CD4-positive, alpha-beta T cell treated with Interleukin-2 at 100 ng/mL for 4 hours (primary cell): ENCODE data around the gene LRRC47.
A peak's percentile ranks its signal among the peaks of the same experiment; 100 is the strongest.

Experiments used
- DNase-seq: peaks from one replicate; pipeline ENCODE4 v3.0.0-alpha.2; 2020; ENCODE audit warnings: low spot score

Gene LRRC47

GRCh38 chr1:3796215-3797061, at the start of gene LRRC47:
Gene LRRC47, minus strand, starts transcription at chr1:3796498. Its CDS starts 22 bp downstream, at chr1:3796476.
- DNase-seq, result peak; percentile 95

- no peak for DNase-seq
Observed at GRCh38 chr1:3842912-3843311, 46.6 kb upstream of the LRRC47 start.

GRCh38 chr1:3841491-3841890, 45.2 kb upstream of the LRRC47 start:
- no peak for DNase-seq

GRCh38 chr1:3838788-3839187, 42.5 kb upstream of the LRRC47 start:
- no peak for DNase-seq

GRCh38 chr1:3837685-3838084, 41.4 kb upstream of the LRRC47 start:
- no peak for DNase-seq

- DNase-seq, result no peak
Observed at GRCh38 chr1:3837200-3837599, 40.9 kb upstream of the LRRC47 start.

- no peak for DNase-seq
Observed at GRCh38 chr1:3836421-3836820, 40.1 kb upstream of the LRRC47 start.

GRCh38 chr1:3834701-3835100, 38.4 kb upstream of the LRRC47 start:
- no peak for DNase-seq

GRCh38 chr1:3831689-3832088, 35.4 kb upstream of the LRRC47 start:
- DNase-seq, result no peak

GRCh38 chr1:3828391-3828790, 32.1 kb upstream of the LRRC47 start:
- no peak for DNase-seq

- DNase-seq, result no peak
Observed at GRCh38 chr1:3827813-3828307, 31.6 kb upstream of the LRRC47 start.

- no peak for DNase-seq
Observed at GRCh38 chr1:3825356-3825755, 29.1 kb upstream of the LRRC47 start.

- no peak for DNase-seq
Observed at GRCh38 chr1:3824650-3825049, 28.4 kb upstream of the LRRC47 start.

GRCh38 chr1:3822421-3822820, 26.1 kb upstream of the LRRC47 start:
- no peak for DNase-seq

- no peak for DNase-seq
Observed at GRCh38 chr1:3821908-3822307, 25.6 kb upstream of the LRRC47 start.

GRCh38 chr1:3821447-3821846, 25.1 kb upstream of the LRRC47 start:
- no peak for DNase-seq

- no peak for DNase-seq
Observed at GRCh38 chr1:3821004-3821403, 24.7 kb upstream of the LRRC47 start.

GRCh38 chr1:3820316-3820715, 24.0 kb upstream of the LRRC47 start:
- no peak for DNase-seq

- DNase-seq, result no peak
Observed at GRCh38 chr1:3819771-3820200, 23.5 kb upstream of the LRRC47 start.

- DNase-seq, result no peak
Observed at GRCh38 chr1:3817821-3818597, 21.7 kb upstream of the LRRC47 start.

GRCh38 chr1:3817138-3817740, 20.9 kb upstream of the LRRC47 start:
- no peak for DNase-seq

GRCh38 chr1:3816331-3817137, 20.2 kb upstream of the LRRC47 start:
- no peak for DNase-seq
